Stomach (tissue), 9 donors: ENCODE results near the gene EHD1. TPM values are rescaled to one million over a fixed set of nuclear protein-coding genes. Genes with fewer than 3 reads are reported as not detected.

Experiments
- DNase-seq, 2 donors: peaks; one replicate each; pipeline versions ENCODE4 v3.0.0 to v3.0.0-alpha.2; 2013 to 2019
- H3K27ac ChIP-seq, 5 donors: fragments of 200-600 bp in 4 of 5; sonication (generic) in 4 of 5; one replicate each; pipeline ENCODE4 v1.5.1; 2013 to 2019; ENCODE audit warnings: mild to moderate bottlenecking in 1 of 5, moderate library complexity in 1 of 5
- H3K27me3 ChIP-seq, 3 donors: fragments of 200-600 bp; sonication (generic); one replicate each; pipeline ENCODE4 v1.5.1; 2017 to 2019; ENCODE audit warnings: mixed run types in 1 of 3
- H3K36me3 ChIP-seq, 4 donors: fragments of 200-600 bp; sonication (generic); 1 replicate in 3 of 4; 2 replicates in 1 of 4; pipeline ENCODE4 v1.5.1; 2016 to 2019
- H3K4me1 ChIP-seq, 4 donors: fragments of 200-600 bp; sonication (generic); one replicate each; pipeline ENCODE4 v1.5.1; 2016 to 2019
- H3K4me3 ChIP-seq, 4 donors: fragments of 200-600 bp; sonication (generic) in 3 of 4; one replicate each; pipeline ENCODE4 v1.5.1; 2016 to 2019; ENCODE audit warnings: mild to moderate bottlenecking in 1 of 4
- H3K9me3 ChIP-seq, 4 donors: fragments of 200-600 bp; sonication (generic); one replicate each; pipeline ENCODE4 v1.5.1; 2016 to 2019
- EP300 ChIP-seq: sonication (generic); formaldehyde crosslinking; IDR thresholded peaks from one replicate; pipeline ENCODE4 v1.6.1; 2017; ENCODE audit warnings: antibody characterized with exemption
- POLR2A ChIP-seq, 4 donors: fragments of 450-650 bp; IDR thresholded peaks; one replicate each; pipeline ENCODE4 v1.6.1; 2016; ENCODE audit warnings: antibody characterized with exemption in 4 of 4, control low read depth in 2 of 4, mild to moderate bottlenecking in 1 of 4, moderate library complexity in 1 of 4
- POLR2AphosphoS5 ChIP-seq, 3 donors: sonication (generic); formaldehyde crosslinking; IDR thresholded peaks; one replicate each; pipeline ENCODE4 v1.6.1; 2016; ENCODE audit warnings: antibody characterized with exemption in 3 of 3
- WGBS, 5 donors: extraction: QIAGEN DNeasy Blood & Tissue Kit in 3 of 5; methylation state at CpG; one replicate each; pipeline versions ENCODE4 v1.1.5 to v1.1.7; 2013 to 2018; 5-methylcytosine and 5-hydroxymethylcytosine counted together
- intact Hi-C: fragments of 100-400 bp; cut with DNase I; formaldehyde crosslinking; loops from one replicate; pipeline ENCODE4 v1.15.1; 2023; ENCODE audit warnings: low total_unique reads
- polyA plus RNA-seq, 3 donors: library from polyadenylated mRNA; stranded (reverse); fragments of 200-250 nt; gene quantifications; one replicate each; pipeline ENCODE4 v1.2.3, GENCODE V29; 2013
- total RNA-seq, 5 donors: library from RNA; depleted of rRNA; stranded (reverse); fragments of >200 nt; gene quantifications; one replicate each; pipeline versions ENCODE4 v1.1.0 to v1.2.3, GENCODE V29; 2014 to 2016
- TF ChIP-seq, protein P1 (sequence below), 7 experiments: fragments of 450-650 bp in 4 of 7; fragments of 200-600 bp in 3 of 7; sonication (generic) in 3 of 7; IDR thresholded peaks; one replicate each; pipeline ENCODE4 v1.5.1; 2016 to 2019; ENCODE audit warnings: antibody characterized with exemption in 7 of 7, control low read depth in 2 of 7, mild to moderate bottlenecking in 1 of 7
- donor health status: healthy with polysubstance abuse.
- donor health status: Bipolar disorder and iron deficiency.
- donor health status: healthy.

Gene EHD1
- total and polyA plus RNA-seq, 8 donors: 17.9 to 160 (median 37.5) TPM

DNA sequence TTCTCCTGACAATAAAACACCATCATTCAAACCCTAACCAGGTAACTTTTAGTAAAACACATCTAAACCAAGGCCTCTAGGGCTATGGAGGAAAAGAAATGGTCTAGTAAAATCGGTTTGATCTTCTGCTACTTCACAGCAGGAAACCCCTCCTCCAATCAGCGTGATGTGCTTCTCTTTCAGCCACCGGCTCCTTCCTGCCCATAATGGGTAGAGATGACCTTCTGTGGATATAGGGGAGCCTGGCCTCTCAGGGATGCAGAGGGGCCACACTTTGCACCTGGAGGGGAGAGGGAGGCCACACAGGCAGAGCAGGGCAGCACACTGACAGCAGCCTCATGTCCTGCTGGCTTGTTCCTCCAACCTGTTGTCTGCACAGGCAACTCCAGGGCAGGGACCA, 6.9 kb downstream of the EHD1 start:
- DNase-seq: no peak
- Histone ChIP-seq H3K36me3 (peaks cover 30 to 53% (median 40%) of the 10 kb centered on the region in 4 donors), H3K27me3 (no peaks in the 10 kb centered on the region), H3K4me3 (peak overlapping the region in 2 of 4 donors; percentile 24 to 37), H3K27ac (peak overlapping the region in 4 of 5 donors; percentile 86 to 94 (median 92)), H3K4me1 (peaks cover 75 to 99% (median 91%) of the 10 kb centered on the region in 4 donors), H3K9me3 (no peaks in the 10 kb centered on the region)
- intact Hi-C loops: no loop called here
- TF ChIP-seq, protein P1, sequence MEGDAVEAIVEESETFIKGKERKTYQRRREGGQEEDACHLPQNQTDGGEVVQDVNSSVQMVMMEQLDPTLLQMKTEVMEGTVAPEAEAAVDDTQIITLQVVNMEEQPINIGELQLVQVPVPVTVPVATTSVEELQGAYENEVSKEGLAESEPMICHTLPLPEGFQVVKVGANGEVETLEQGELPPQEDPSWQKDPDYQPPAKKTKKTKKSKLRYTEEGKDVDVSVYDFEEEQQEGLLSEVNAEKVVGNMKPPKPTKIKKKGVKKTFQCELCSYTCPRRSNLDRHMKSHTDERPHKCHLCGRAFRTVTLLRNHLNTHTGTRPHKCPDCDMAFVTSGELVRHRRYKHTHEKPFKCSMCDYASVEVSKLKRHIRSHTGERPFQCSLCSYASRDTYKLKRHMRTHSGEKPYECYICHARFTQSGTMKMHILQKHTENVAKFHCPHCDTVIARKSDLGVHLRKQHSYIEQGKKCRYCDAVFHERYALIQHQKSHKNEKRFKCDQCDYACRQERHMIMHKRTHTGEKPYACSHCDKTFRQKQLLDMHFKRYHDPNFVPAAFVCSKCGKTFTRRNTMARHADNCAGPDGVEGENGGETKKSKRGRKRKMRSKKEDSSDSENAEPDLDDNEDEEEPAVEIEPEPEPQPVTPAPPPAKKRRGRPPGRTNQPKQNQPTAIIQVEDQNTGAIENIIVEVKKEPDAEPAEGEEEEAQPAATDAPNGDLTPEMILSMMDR (IDR thresholded peaks at IDR 0.05): no peak
- TF ChIP-seq POLR2A (IDR thresholded peaks at IDR 0.05) (no peak), POLR2AphosphoS5 (IDR thresholded peaks at IDR 0.05) (no peak), EP300 (no peak)
- WGBS, 5 donors: 50 to 74% (median 60%) methylated on average over 3 of the region's 3 CpGs

DNA sequence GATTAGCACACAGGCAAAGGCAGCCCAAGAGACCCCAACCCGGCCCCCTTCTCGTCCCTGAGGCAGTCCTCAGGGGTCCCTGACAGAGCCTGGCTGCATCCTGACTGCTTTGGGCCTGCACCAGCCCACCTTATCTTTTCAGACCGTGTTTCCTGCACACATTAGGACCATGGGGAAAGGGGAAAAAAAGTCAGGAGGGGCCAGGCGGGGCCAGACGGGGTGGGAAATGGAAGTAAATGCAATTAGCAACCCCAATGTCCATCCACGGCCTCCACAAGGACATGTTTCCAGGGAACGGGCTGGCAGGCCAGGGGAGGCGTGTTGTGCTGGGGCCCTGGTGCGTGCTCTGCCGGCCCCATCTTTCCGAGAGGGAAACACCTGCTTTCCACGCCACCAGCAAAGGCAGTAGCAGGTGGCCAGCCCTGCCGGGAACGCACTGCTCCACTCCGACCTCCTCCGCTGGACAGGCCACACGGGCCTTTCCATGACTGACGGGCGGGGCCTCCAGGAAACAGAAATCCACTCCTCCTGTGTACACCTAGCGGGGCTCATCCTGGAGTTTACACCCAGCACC, 7.4 kb downstream of the EHD1 start:
- H3K4me1 ChIP-seq: peaks cover 73 to 99% (median 89%) of the 10 kb centered on the region in 4 donors
- no peak for DNase-seq
- WGBS, 5 donors: 28 to 47% (median 35%) methylated on average over 10 to 20 of the region's 20 CpGs

DNA sequence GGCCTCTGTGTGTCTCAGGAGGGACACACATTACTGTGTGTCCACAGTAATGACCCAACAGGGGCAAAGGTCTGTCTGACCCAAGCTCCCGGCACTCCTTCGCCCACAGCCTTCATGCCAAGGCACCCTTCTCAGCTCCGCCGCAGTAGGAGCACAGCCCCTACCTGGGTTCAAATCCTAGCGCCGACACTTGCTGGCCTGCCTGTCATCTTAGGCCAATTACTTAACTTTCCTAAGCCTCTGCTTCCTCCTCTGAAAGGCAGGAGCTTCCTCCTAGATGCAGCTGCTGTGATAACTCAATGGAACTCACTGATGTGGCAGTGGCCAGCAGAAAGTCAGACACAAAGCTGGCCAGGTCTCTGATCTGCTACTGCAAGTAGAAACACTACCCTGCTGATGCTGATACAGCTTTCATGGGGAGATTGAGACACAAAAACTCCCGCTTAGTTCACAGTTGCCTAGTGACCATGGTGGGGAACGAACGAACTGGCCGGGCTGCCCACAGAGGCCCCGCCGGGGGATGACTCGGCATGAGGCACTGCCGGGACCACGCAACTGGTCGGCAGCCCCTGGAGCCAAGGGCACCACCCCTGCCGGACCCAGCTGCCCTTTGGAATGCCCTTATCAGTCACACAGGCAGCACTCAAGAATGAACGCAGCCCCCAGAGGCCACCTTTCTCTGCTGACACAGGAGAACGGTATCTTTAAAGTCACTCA, 8.1 kb downstream of the EHD1 start:
- peaks cover 30 to 53% (median 40%) of the 10 kb centered on the region in 4 donors for H3K36me3 ChIP-seq
- no peak for DNase-seq
- H3K27ac ChIP-seq: peak overlapping the region; percentile 28 to 94 (median 92)
- intact Hi-C loops: no loop called here
- WGBS, 5 donors: 31 to 43% (median 35%) methylated on average over 10 to 19 of the region's 19 CpGs
- no peaks in the 10 kb centered on the region for H3K9me3 ChIP-seq
- no peaks in the 10 kb centered on the region for H3K27me3 ChIP-seq
- TF ChIP-seq EP300: no peak
- H3K4me1 ChIP-seq: peaks cover 71 to 99% (median 87%) of the 10 kb centered on the region in 4 donors
- peak overlapping the region; percentile 2 to 37 (median 14) for H3K4me3 ChIP-seq

More for the DNA sequence above, 7.4 kb downstream of the EHD1 start:
- intact Hi-C loops: no loop called here
- H3K9me3 ChIP-seq: no peaks in the 10 kb centered on the region
- peaks cover 30 to 53% (median 40%) of the 10 kb centered on the region in 4 donors for H3K36me3 ChIP-seq
- H3K27ac ChIP-seq: peak overlapping the region; percentile 28 to 94 (median 92)
- H3K27me3 ChIP-seq: no peaks in the 10 kb centered on the region
- peak overlapping the region; percentile 2 to 37 (median 14) for H3K4me3 ChIP-seq
- no peak for TF ChIP-seq POLR2A (IDR thresholded peaks at IDR 0.05)
- peak in 1 of 3 donors; percentile 26 for TF ChIP-seq POLR2AphosphoS5 (IDR thresholded peaks at IDR 0.05)

DNA sequence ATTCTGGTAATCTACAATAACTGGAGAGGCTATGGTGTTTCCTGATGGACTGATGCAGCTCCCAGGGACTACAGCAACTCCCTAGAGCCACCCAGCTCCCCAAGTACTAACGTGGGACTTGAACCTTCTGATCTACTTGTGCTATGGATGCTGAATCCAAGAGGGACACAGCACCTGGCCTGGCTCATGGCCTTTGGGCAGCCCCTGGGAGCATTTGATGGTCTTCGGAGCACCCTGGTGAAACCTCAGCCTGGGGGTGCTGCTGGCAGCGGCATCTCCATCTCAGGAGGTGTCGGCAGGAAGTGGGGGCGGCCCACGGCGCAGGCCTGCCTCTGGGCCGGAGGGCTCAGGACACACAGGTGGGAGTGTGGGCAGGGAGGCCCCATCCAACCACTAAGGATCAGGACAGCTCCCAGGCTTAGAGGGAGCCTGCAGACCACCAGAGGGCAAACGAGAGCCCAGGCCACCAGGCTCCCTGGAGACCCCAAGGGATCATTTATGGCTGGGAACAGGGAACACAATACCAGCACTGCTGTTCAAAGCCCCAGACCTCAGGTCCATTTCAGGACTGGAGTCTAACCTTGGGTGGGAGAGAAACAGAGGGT, 8.7 kb downstream of the EHD1 start:
- Histone ChIP-seq H3K4me3 (peak overlapping the region; percentile 2 to 37 (median 14)), H3K36me3 (peaks cover 30 to 49% (median 40%) of the 10 kb centered on the region in 4 donors), H3K27ac (peak overlapping the region; percentile 28 to 94 (median 92)), H3K9me3 (no peaks in the 10 kb centered on the region), H3K27me3 (no peaks in the 10 kb centered on the region), H3K4me1 (peaks cover 74 to 99% (median 87%) of the 10 kb centered on the region in 4 donors)
- WGBS, 5 donors: 43 to 72% (median 63%) methylated on average over 8 to 9 of the region's 9 CpGs
- DNase-seq: no peak
- intact Hi-C loops: no loop called here
- TF ChIP-seq EP300: no peak
- no peak for TF ChIP-seq POLR2AphosphoS5 (IDR thresholded peaks at IDR 0.05)
- TF ChIP-seq, protein P1 (IDR thresholded peaks at IDR 0.05): peak in 1 of 7 experiments; percentile 10
- TF ChIP-seq POLR2A (IDR thresholded peaks at IDR 0.05): no peak

DNA sequence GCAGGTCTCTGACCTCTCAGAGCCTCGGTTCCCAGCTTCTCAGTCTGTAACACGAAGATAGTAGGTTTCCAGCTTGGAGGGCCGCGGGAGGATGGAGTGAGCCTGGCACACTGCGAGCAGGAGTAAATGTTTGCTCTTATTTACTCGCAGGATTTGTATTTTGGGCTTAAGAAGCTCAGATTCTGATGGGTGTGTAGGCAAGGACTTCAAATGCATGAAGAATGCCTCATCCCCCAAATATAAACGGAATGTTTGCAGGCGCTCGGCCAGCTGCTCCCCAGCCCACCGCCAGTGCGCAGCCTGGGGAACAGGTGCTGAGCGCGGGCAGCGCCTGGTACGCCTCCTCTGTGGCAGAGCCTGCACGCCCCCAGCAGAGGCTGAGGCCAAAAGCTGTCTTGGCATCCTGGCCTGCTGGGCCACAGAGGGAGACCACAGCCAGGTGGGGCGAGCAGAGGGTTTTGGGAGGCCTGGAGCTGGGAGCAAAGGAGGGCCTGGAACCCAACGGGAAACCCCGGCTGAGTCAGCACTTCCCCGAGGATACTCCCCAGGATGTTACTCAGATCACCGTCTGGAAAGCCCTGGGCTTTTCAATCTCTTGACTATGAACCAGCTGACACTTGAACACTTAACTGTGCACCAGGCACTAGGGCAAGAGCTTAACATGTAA, 9.4 kb downstream of the EHD1 start:
- WGBS, 5 donors: 41 to 58% (median 50%) methylated on average over 20 to 21 of the region's 21 CpGs
- no peak for DNase-seq

More for the DNA sequence above, 9.4 kb downstream of the EHD1 start:
- Histone ChIP-seq H3K4me1 (peaks cover 76 to 99% (median 89%) of the 10 kb centered on the region in 4 donors), H3K4me3 (peak overlapping the region in 2 of 4 donors; percentile 24 to 37), H3K36me3 (peaks cover 30 to 43% (median 34%) of the 10 kb centered on the region in 4 donors), H3K27me3 (no peaks in the 10 kb centered on the region), H3K27ac (peak overlapping the region; percentile 39 to 94 (median 92)), H3K9me3 (no peaks in the 10 kb centered on the region)
- intact Hi-C loops: no loop called here
- TF ChIP-seq, protein P1 (IDR thresholded peaks at IDR 0.05): no peak
- no peak for TF ChIP-seq EP300
- peak in 1 of 3 donors; percentile 48 for TF ChIP-seq POLR2AphosphoS5 (IDR thresholded peaks at IDR 0.05)
